Measurements from ENCODE around the gene ZCCHC9. TPM values are rescaled to one million over a fixed set of nuclear protein-coding genes. Genes with fewer than 3 reads are reported as not detected.
"Not testable (repeated sequence)": the region's sequence is repeated elsewhere in the genome, so short reads cannot be mapped to it uniquely, and the experiment has no call there.

ZCCHC9 gene
- total and polyA plus RNA-seq, 3 donors from 2014 or later: 18.6 to 23.7 (median 21.0) TPM

DNA sequence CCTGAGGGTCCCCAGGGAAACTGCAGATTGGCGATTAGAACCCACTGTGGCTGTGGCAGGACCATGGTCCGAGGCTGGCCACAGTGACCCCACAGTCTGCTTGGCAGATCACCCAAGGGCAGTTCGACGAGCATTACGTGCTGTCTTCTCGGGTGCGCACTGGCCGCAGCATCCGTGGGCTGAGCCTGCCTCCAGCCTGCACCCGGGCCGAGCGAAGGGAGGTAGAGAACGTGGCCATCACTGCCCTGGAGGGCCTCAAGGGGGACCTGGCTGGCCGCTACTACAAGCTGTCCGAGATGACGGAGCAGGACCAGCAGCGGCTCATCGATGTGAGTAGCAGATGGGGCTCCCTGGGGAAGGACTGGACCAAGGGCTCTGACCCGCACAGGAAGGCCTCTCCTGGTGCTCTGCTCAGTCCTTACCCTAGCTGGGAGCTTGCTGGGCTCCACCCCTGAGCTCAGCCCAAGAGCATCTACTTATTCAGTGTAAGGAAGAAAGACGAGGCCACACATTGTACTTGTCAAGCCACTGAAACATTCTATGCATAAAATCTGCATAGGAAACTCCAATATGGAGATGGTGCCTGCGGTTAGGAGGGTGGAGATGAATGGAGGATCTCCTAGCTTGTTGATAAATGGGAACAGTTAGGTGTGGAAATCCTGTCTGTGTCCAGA, 46.4 kb upstream of the ZCCHC9 start:
- intact Hi-C loops (cut with DNase I; ENCODE audit: low total_unique reads): no loop called here
- Histone ChIP-seq H3K4me1 (no peaks in the 10 kb centered on the region), H3K27ac (no peak overlapping the region), H3K4me3 (no peak overlapping the region), H3K9me3 (no peaks in the 10 kb centered on the region), H3K27me3 (no peaks in the 10 kb centered on the region), H3K36me3 (ENCODE audit: low read depth, missing control alignments) (no peaks in the 10 kb centered on the region)
- no peak for DNase-seq
- TF ChIP-seq POLR2A (IDR thresholded peaks at IDR 0.05): no peak
- 95 to 96% methylated on average over 10 to 21 of the region's 21 CpGs for whole genome bisulfite sequencing, 2 donors

DNA sequence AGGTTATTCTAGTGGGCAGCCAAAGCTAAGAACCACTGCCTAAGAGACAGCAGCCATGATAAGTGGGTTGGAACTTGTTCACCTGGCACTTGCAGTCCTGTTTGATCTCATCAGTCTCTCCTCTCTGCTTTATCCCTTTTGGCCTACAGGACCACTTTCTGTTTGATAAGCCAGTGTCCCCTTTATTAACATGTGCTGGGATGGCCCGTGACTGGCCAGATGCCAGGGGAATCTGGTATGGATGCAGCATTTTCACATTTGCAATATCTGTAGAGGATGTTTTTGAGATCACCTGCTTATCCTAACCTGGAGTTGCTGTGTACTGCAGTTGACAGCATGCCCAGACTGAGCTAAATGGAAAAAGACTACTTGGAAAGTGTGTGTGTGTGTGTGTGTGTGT, 44.6 kb upstream of the ZCCHC9 start:
- no peaks in the 10 kb centered on the region for H3K9me3 ChIP-seq
- intact Hi-C loops (cut with DNase I; ENCODE audit: low total_unique reads): no loop called here
- no peak for DNase-seq
- TF ChIP-seq POLR2A (IDR thresholded peaks at IDR 0.05): no peak
- TF ChIP-seq, protein P1, sequence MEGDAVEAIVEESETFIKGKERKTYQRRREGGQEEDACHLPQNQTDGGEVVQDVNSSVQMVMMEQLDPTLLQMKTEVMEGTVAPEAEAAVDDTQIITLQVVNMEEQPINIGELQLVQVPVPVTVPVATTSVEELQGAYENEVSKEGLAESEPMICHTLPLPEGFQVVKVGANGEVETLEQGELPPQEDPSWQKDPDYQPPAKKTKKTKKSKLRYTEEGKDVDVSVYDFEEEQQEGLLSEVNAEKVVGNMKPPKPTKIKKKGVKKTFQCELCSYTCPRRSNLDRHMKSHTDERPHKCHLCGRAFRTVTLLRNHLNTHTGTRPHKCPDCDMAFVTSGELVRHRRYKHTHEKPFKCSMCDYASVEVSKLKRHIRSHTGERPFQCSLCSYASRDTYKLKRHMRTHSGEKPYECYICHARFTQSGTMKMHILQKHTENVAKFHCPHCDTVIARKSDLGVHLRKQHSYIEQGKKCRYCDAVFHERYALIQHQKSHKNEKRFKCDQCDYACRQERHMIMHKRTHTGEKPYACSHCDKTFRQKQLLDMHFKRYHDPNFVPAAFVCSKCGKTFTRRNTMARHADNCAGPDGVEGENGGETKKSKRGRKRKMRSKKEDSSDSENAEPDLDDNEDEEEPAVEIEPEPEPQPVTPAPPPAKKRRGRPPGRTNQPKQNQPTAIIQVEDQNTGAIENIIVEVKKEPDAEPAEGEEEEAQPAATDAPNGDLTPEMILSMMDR (IDR thresholded peaks at IDR 0.05): no peak
- no peak overlapping the region for H3K4me3 ChIP-seq
- H3K27me3 ChIP-seq: no peaks in the 10 kb centered on the region
- H3K36me3 ChIP-seq (ENCODE audit: low read depth, missing control alignments): no peaks in the 10 kb centered on the region
- H3K27ac ChIP-seq: no peak overlapping the region
- WGBS, 2 donors: 80 to 86% methylated on average over 1 of the region's 1 CpG
- H3K4me1 ChIP-seq: no peaks in the 10 kb centered on the region

DNA sequence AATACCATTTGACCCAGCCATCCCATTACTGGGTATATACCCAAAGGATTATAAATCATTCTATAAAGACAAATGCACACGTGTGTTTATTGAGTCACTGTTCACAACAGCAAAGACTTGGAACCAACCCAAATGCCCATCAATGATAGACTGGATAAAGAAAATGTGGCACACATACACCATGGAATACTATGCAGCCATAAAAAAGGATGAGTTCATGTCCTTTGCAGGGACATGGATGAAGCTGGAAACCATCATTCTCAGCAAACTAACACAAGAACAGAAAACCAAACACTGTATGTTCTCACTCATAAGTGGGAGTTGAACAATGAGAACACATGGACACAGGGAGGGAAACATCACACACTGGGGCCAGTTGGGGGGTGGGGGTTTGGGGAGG, 38.6 kb upstream of the ZCCHC9 start:
- 97 to 100% methylated on average over 1 of the region's 1 CpG for WGBS, 2 donors
- intact Hi-C loops (cut with DNase I; ENCODE audit: low total_unique reads); H3K27ac ChIP-seq: not testable (repeated sequence)

DNA sequence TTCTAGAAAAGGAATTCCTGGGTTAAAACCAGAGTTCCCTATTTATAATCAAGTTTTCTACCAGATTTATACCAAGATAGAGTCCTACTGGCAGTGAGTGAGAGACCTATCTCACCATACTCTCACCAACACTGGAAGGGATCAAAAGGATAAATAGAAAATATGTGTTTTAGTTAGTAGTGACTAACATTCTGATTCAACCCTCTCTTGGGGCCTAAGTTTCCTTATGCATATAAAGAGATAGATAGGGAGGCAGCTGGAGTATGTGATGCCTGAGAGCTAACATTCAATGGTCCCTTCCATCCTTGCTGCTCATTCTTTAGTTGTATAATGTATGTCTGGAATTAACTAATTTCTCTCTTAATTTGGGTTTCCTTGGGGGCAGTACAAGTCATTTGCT, 36.3 kb upstream of the ZCCHC9 start:
- Histone ChIP-seq H3K27ac (no peak overlapping the region), H3K4me3 (no peak overlapping the region), H3K27me3 (no peaks in the 10 kb centered on the region), H3K36me3 (ENCODE audit: low read depth, missing control alignments) (no peaks in the 10 kb centered on the region), H3K4me1 (no peaks in the 10 kb centered on the region), H3K9me3 (no peaks in the 10 kb centered on the region)
- DNase-seq: no peak
- intact Hi-C loops (cut with DNase I; ENCODE audit: low total_unique reads): no loop called here
- TF ChIP-seq, protein P1 (IDR thresholded peaks at IDR 0.05): no peak

More for the DNA sequence above, 38.6 kb upstream of the ZCCHC9 start:
- H3K4me3 ChIP-seq; H3K9me3 ChIP-seq; H3K4me1 ChIP-seq; H3K36me3 ChIP-seq (ENCODE audit: low read depth, missing control alignments); H3K27me3 ChIP-seq; DNase-seq: not testable (repeated sequence)

DNA sequence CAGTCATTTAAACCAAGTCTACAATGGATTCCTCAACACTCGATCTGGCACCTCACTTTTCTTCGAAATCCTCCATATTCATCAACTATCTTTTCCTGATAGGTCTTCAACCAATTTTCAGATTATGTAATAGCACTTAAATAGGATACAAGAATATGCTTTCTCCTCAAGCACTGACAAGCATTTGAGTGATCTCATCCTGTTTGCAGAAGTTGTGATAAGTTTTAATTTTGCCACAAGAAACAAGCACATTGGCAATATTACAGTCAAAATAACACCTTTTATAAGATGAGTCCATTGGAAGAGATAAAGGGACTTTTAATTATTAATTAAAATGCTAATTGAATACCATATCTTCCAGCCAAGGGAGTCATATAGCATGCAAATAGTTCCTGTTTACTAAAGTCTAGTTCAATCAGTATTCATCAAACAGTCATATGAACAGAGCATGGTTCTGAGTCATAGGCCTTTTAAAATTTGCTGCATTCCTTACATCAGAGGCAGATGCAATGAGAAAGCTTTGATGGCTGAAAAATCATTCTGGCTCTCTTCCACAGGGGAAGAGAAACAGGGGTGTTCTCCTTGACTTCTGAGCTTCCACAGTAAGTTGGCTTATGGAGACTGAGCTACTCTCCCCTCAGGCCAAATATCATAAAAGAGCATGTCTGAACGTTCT, 32.7 kb upstream of the ZCCHC9 start:
- no peaks in the 10 kb centered on the region for H3K9me3 ChIP-seq
- no peaks in the 10 kb centered on the region for H3K36me3 ChIP-seq (ENCODE audit: low read depth, missing control alignments)
- intact Hi-C loops (cut with DNase I; ENCODE audit: low total_unique reads): no loop called here
- TF ChIP-seq, protein P1 (IDR thresholded peaks at IDR 0.05): no peak
- no peak for TF ChIP-seq POLR2A (IDR thresholded peaks at IDR 0.05)
- no peak overlapping the region for H3K4me3 ChIP-seq
- 77% methylated on average over 3 of the region's 3 CpGs for WGBS, 2 donors
- DNase-seq: no peak
- H3K27me3 ChIP-seq: no peaks in the 10 kb centered on the region
- H3K4me1 ChIP-seq: no peaks in the 10 kb centered on the region
- H3K27ac ChIP-seq: no peak overlapping the region

Data from testis (tissue), 3 donors.